GM19193 (cell line): Measurements from ENCODE around the gene CIAO3.

Experiments
- POLR2A ChIP-seq: IDR thresholded peaks from 4 replicates; pipeline ENCODE4 v1.6.1; 2011; ENCODE audit not compliant: insufficient read depth, insufficient read length; ENCODE audit errors: extremely low read depth

The CIAO3 gene

DNA sequence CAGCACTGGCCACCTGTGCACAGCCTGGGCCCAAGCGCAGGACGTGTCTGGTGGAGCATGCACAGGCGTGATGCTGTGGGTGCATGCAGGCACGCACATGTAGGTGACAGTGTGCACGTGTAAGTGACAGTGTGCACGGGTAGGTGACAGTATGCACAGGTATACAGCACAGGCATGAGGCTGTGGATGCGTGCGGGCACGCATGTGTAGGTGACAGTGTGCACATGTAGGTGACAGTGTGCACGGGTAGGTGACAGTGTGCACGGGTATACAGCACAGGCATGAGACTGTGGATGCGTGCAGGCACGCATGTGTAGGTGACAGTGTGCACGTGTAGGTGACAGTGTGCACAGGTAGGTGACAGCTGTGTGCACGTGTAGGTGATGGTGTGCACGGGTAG lies 39.5 kb upstream of the CIAO3 start:
- TF ChIP-seq POLR2A, result no peak

DNA sequence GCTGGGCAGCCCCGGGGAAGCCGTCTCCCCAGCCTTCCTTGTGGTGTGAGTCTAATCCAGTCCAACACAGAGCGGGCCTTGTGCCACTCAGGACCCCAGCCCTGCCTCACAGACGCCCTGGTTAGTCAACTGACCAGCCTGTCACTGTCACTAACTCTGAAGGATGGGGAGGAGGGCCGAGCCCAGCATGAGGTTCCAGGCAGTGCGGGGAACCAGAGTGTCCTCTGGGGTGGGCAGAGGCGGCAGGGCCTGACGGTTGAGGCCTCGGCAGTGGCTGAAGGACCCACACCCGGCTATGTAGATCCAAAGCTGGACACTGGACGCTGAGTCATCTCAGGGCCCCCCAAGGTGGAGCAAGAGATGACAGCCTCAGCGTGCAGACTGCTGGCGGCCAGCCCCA lies 38.8 kb upstream of the CIAO3 start:
- no peak for TF ChIP-seq POLR2A

DNA sequence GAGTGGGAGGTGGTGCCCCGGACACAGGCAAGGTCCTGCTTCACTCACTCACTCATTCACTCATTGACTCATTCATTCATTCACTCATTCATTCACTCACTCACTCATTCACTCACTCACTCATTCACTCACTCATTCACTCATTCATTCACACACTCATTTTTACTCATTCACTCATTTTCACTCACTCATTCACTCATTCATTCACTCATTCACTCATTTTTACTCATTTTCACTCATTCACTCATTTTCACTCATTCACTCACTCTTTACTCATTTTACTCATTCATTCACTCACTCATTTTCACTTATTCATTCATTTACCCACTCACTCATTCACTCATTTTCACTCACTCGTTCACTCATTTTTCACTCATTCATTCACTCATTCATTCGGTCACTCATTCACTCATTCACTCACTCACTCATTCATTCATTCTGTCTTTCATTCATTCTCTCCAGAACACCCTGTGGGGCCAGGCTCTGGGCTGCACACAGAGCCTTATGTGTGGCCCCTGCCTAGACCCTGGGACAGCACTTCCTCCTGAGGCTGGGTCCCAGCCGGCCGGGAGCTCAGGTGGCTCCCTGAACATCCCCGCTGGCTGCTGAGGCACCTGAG lies 38.2 kb upstream of the CIAO3 start:
- TF ChIP-seq POLR2A, result no peak

DNA sequence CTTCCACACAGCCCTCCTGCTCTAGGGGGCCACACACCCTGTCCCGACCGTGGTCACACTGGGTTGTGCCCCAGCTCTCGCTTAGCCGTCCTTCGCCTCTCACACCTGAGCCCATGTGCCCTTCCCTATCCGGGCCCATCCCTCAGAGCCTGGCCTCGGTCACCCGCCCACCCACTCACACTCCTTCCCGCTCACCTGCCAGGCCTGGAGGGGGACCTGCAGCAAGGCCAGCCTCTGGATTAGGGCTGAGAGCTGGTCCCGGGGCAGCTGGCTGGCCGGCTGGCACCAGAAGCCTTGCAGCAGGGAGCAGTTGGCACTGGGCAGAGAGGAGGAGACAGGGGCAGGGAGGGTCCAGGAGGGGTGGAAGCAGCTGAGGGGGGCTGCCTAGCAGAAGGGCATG lies 37.6 kb upstream of the CIAO3 start:
- TF ChIP-seq POLR2A, result no peak

DNA sequence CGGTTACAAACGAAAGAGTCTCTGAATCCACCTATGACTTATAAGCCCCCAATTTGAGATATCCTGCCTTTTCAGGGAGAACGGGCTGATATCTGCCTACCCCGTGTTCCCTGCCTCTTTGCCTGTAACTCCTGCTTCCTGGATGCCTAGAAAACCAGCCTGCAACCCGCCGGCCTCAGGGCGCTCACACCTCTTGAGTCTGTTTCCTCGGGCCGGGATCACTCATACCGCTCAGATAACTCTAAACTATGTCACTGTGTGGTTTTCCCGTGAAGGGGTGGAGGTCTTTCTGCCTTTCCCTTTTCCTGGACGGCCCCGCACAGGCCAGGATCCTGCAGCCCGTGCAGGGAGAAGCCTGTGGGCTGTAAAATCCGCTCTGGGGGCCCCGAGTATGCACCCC lies 37.0 kb upstream of the CIAO3 start:
- no peak for TF ChIP-seq POLR2A

DNA sequence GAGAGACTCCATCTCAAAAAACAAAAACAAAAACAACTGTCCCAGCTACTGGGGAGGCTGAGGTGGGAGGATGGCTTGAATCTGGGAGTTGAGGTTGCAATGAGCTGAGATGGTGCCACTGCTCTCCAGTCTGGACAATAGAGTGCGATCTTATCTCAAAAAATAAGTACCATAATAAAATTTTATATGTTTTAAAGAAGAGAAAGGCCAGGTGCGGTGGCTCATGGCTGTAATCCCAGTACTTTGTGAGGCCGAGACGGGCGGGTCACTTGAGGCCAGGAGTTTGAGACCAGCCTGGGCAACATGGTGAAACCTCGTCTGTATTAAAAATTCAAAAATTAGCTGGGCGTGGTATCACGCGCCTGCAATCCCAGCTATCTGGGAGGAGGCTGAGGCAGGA lies 36.0 kb upstream of the CIAO3 start:
- no peak for TF ChIP-seq POLR2A

DNA sequence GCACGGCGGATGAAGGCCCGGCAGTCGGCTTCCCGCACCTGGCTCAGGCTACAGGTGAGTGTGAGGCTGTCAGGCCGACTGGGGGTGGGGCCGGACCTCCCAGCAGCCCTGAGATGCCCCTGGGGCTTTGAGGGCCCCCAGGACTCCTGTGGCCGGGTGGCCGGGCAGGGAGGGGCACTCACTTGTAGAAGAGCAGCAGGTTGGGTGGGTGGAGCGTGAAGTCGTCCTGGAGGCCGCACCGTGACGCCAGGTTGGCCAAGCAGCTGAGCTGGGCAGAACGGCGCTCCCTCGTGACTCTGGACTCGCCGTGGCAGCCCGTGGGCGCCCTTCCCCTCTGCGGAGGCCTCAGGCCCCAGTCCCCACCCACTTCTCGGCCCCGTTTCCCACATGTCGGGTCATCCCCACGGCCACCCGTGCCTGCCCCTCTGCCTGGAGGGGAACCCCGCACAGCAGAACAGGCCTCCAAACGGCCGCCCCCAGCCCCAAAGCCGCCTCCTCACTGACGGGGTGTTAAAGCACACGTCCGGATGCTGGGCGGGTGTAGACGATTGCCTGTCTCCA lies 34.5 kb upstream of the CIAO3 start:
- TF ChIP-seq POLR2A, result no peak

DNA sequence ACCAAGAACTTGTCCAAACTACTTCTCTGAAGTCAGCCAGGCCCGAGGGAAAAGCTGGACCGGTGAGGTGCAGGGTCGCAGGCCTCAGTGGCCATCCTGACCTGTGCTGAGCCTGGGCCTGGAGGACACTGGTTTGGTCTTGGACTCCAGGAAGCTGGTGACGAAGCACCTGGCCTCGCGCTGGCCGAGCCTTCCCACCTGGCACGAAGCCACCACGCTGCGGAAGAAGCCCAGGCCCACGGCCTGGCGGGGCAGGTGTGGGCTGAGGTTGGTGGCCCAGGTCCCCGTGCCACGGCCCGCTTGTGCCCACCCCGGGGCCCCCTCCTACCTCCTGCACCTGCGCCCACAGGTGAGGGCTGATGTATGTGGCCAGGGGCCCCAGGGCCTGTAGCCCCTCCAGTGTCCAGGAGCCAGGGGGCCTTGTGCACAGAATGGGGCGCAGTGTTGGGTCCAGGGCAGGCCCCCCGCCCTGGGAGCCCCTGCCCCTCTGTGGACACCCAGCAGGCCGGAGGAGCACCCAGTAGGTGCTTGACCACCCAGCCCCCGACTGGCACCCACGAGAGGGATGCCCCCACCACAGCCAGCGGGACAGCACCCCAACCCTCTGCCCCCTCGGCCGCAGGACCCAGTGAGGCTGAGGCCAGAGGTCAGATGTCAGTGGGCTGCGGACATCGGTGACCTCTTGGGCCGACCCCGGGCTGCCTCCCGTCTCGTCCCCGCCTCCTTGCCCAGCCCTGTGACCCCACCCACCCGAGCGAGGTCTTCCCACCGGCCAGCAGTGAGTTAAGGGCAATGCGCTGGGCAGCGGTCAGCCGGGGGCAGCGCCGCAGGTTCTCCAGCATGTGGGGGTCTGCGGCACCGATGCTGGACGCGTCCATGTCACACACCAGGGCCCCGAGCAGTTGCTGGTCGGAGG lies 33.5 kb upstream of the CIAO3 start:
- TF ChIP-seq POLR2A, result no peak

DNA sequence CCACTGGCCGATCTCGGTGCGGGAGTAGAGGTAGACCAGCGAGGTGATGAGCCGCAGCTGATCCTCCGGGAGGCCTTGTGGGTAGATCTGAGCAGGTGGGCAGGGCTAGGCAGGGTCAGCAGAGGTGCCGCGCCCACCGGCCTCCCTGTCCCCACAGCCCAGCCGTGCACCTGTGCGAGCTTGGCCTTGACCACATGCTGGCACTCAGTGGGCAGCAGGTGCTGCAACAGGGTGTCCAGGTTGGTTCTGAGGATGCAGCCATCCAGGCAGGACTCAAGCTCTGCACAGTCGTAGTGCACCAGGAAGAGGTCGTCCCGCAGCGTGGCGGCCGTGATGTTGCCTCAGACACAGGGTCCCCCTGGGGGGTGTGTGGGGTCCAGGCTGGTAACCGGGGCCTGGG lies 32.2 kb upstream of the CIAO3 start:
- no peak for TF ChIP-seq POLR2A

DNA sequence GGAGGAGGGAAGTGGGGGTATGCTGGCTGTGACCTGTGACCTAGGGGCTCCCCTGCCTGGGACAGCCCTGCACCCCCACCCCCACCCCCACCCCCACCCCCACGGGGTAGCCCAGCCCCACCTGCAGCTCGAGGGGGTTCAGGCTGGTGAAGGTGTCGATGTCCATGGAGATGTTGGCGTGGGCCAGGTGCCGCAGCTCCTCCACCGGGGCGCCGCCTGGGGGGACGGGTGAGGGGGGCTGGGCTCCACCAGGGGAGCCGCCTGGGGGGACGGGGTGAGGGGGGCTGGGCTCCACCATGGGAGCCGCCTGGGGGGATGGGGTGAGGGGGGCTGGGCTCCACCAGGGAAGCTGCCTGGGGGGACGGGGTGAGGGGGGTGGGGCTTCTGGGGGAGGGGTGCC lies 29.6 kb upstream of the CIAO3 start:
- TF ChIP-seq POLR2A, result no peak

DNA sequence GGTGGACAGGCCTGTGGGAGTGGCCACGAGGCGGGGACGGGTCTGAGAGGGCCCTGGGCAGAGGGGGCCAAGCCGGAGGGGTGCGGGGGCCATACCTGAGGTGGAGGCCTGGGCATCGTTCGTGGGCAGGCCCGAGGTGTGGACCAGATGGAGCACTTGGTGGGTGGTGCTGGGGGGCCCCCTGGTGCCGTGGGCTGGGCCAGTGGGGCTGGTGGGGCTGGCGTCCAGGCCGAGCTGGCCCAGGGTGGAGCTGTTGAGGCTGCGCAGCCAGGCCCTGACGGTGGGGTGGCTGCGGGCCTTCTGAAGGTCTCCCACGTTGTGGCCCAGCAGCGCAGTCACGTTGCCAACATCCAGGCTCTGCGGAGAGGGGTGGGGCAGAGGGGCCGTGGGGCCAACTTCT lies 29.1 kb upstream of the CIAO3 start:
- no peak for TF ChIP-seq POLR2A

DNA sequence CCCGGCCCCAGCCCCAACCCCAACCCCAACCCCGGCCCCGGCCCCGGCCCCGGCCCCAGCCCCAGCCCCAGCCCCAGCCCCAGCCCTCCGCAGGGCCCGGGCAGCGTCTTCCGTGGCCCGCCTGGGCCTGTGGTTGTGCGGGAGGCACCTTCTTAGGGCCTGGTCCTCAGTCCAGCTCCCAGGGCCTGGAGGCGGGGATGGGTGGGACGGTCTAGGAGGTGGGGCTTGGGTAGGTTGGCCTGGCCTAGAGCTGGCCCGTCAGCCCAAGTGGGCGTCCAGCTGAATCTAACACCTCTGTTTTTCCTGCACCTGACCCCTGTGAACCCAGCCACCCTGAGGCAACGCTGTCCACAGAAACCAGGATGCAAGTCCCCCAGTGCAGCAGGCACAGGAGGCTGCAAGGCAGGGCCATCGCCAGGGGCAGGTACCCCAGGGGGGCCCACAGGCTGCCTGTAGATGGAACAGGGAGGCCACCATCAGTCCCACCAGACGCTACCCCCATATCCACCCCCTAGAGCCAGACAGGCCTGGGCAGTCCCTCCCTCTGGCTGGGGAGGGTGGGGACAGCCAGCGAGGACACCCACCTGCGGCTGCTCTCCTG lies 28.5 kb upstream of the CIAO3 start:
- TF ChIP-seq POLR2A, result no peak

DNA sequence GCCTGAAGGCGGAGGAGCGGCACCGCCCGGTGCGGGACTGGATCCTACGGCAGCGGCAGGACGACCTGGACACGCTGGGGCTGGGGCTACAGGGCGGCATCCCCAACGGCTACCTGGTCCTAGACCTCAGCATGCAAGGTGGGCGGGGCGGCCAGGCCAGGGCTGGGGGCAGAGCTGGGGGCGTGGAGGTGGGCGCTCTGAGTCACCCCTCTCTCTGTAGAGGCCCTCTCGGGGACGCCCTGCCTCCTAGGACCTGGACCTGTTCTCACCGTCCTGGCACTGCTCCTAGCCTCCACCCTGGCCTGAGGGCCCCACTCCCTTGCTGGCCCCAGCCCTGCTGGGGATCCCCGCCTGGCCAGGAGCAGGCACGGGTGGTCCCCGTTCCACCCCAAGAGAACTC lies 27.6 kb upstream of the CIAO3 start:
- TF ChIP-seq POLR2A, result no peak

DNA sequence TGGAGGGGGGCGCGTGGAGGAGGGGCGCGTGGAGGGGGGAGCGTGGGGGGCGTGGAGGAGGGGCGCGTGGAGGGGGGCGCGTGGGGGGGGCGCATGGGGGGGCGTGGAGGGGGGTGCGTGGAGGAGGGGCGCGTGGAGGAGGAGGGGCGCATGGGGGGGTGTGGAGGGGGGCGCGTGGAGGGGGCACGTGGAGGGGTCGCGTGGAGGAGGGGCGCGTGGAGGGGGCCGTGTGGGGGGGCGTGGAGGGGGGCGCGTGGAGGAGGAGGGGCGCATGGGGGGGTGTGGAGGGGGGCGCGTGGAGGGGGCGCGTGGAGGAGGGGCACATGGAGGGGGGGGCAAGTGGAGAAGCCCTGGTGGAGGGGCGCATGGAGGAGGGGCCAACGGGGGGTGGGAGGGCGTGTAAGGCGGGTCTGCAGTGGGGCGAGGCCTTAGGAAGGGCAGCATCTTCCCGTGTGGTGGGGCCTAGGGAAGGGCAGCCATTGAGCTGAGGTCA lies 27.0 kb upstream of the CIAO3 start:
- TF ChIP-seq POLR2A, result no peak
